Pancreas (tissue), 10 donors: ENCODE measurements around the gene FAM120A. TPM values are rescaled to one million over a fixed set of nuclear protein-coding genes. Genes with fewer than 3 reads are reported as not detected.

ENCODE experiments used
- ATAC-seq, 4 donors: fragments of 200-7000 bp; cut with Tn5 transposase; one replicate each; pipeline versions ENCODE4 v1.8.0 to v1.9.1; 2020; ENCODE audit warnings: mild to moderate bottlenecking in 4 of 4, moderate library complexity in 4 of 4
- DNase-seq, 6 donors: peaks; one replicate each; pipeline ENCODE4 v3.0.0-alpha.2; 2020
- FAIRE-seq: peaks from 2 replicates; lab custom pipeline; 2012; peaks lifted over from hg19 to GRCh38; lab: Jason Lieb, UNC
- H3K27ac ChIP-seq, 4 donors: fragments of 200-600 bp; sonication (generic); 1 replicate in 3 of 4; 2 replicates in 1 of 4; pipeline versions ENCODE4 v1.5.0 to v1.8.0; 2020
- H3K27me3 ChIP-seq, 4 donors: fragments of 200-600 bp; one replicate each; pipeline ENCODE4 v1.8.0; 2021
- H3K36me3 ChIP-seq, 3 donors: fragments of 200-600 bp; sonication (generic) in 1 of 3; one replicate each; pipeline versions ENCODE4 v1.5.0 to v1.8.0; 2020 to 2021
- H3K4me1 ChIP-seq, 3 donors: fragments of 200-600 bp; one replicate each; pipeline ENCODE4 v1.8.0; 2021
- H3K4me3 ChIP-seq, 4 donors: fragments of 200-600 bp; sonication (generic) in 2 of 4; one replicate each; pipeline versions ENCODE4 v1.5.0 to v1.8.0; 2020 to 2021
- H3K9me3 ChIP-seq, 4 donors: fragments of 200-600 bp; one replicate each; pipeline ENCODE4 v1.8.0; 2021
- WGBS, 2 donors: extraction: QIAGEN DNeasy Blood & Tissue Kit; methylation state at CpG; one replicate each; pipeline ENCODE4 v1.1.7; 2013; 5-methylcytosine and 5-hydroxymethylcytosine counted together
- intact Hi-C, 3 donors: fragments of 100-400 bp; cut with DNase I; formaldehyde crosslinking; loops; one replicate each; pipeline versions ENCODE4 v1.11.1 to v1.14.2; 2022
- polyA plus RNA-seq, 2 donors: library from polyadenylated mRNA; stranded (reverse); fragments of 200-250 nt; gene quantifications; one replicate each; pipeline ENCODE4 v1.2.3, GENCODE V29; 2013
- total RNA-seq, 6 donors: library from RNA; stranded (reverse); fragmentation: NEBNext Ultra II Directional in 4 of 6; extraction: Animal tissue kit (Norgen Biotek cat#: 25700) in 4 of 6; gene quantifications; one replicate each; pipeline versions ENCODE4 v1.2.1 to v1.2.4, GENCODE V29; 2021 to 2023
- TF ChIP-seq, protein P1 (sequence below), 4 donors: fragments of 200-600 bp; sonication (generic) in 3 of 4; IDR thresholded peaks; one replicate each; pipeline versions ENCODE4 v1.5.0 to v1.8.0; 2021; ENCODE audit warnings: antibody characterized with exemption in 4 of 4
- donor health status: healthy with polysubstance abuse.
- donor health status: DM: no; HTN: no; CAD: no; lungs with moderate emphysema.
- donor health status: DM: no; HTN: no; CAD: no.
- donor health status: control.
- donor health status: control.
- donor health status: Bipolar disorder and iron deficiency.
- donor health status: DM: yes; HTN: yes; CAD: no.
- donor health status: DM: no; HTN: no; CAD: no.
- donor health status: DM: no; HTN: no; CAD: no.
- donor health status: DM: yes; HTN: yes; CAD: no.

FAM120A gene
- total and polyA plus RNA-seq, 8 donors = 24.2 to 66.4 (median 54.0) TPM

DNA sequence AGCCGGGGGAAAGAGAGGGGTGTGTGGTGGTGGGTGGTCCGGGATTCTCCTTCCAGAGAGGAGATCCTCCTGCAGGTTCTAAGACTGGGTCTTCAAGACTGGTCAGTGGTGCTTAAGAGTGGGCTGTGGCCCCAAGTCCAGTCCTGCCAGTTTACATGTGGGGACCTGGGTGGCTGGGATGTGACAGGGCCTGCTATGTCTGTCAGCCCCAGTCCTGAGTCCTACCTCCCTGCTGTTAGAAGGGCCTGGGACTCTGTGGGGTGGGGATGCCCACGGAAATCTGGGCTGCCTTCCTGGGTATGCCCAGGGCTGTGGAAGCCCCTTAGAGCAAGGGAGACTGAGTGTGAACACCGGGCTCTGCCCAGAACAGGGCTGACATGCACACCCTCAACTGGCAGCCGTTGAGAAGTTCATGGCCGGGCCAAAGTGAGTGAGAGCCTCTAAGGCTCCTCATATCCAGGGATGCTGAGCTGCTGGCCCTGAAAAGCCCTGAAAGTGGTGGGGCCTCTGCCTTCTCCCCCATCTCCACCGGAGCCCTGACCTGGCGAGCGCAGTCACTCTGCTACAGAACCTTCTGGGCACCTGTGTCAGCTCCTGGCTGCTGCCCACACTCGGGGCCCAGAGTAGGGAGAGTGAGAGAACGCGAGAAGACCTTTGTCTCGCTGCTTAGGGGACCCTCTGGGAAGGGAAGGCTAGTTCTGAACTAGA, 126.6 kb downstream of the FAM120A start:
- peak overlapping the region in 3 of 4 donors; percentile 77 to 85 (median 77) for H3K4me3 ChIP-seq
- H3K27me3 ChIP-seq = no peaks in the 10 kb centered on the region
- WGBS, 2 donors = 16 to 24% methylated on average over 13 of the region's 13 CpGs
- no peaks in the 10 kb centered on the region for H3K36me3 ChIP-seq
- TF ChIP-seq, protein P1, sequence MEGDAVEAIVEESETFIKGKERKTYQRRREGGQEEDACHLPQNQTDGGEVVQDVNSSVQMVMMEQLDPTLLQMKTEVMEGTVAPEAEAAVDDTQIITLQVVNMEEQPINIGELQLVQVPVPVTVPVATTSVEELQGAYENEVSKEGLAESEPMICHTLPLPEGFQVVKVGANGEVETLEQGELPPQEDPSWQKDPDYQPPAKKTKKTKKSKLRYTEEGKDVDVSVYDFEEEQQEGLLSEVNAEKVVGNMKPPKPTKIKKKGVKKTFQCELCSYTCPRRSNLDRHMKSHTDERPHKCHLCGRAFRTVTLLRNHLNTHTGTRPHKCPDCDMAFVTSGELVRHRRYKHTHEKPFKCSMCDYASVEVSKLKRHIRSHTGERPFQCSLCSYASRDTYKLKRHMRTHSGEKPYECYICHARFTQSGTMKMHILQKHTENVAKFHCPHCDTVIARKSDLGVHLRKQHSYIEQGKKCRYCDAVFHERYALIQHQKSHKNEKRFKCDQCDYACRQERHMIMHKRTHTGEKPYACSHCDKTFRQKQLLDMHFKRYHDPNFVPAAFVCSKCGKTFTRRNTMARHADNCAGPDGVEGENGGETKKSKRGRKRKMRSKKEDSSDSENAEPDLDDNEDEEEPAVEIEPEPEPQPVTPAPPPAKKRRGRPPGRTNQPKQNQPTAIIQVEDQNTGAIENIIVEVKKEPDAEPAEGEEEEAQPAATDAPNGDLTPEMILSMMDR (IDR thresholded peaks at IDR 0.05) = no peak
- H3K4me1 ChIP-seq = peaks cover 37 to 50% (median 40%) of the 10 kb centered on the region in 3 donors
- H3K27ac ChIP-seq = peak overlapping the region; percentile 78 to 83 (median 80)
- intact Hi-C loops = no loop called here
- peak in 2 of 4 donors; percentile 2 for ATAC-seq
- no peak for FAIRE-seq
- DNase-seq = peak in 1 of 6 donors; percentile 23
- no peaks in the 10 kb centered on the region for H3K9me3 ChIP-seq

DNA sequence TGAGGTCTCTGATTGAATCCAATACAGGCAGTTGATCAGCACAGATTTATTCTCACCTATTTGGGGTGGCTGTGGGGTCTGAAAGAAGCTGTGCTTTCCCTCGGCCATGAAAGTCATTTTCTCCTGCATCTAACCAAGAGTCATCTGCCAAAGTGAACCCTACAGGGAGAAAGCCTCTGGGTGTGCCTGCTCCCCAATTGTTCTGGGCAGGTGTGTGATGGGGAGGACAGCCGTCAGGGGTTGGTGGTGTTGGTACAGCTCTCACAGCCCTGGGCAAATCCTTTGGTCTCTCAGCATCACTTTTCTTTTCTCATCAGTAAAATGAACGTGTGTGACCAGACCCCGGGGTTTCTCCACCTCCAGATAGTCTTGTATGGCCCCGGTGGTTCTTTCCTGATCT, 127.4 kb downstream of the FAM120A start:
- intact Hi-C loops = no loop called here
- TF ChIP-seq, protein P1 (IDR thresholded peaks at IDR 0.05) = no peak
- WGBS, 2 donors = 75 to 82% methylated on average over 5 of the region's 5 CpGs
- Histone ChIP-seq H3K27ac (peak overlapping the region in 1 of 4 donors; percentile 78), H3K9me3 (no peaks in the 10 kb centered on the region), H3K27me3 (no peaks in the 10 kb centered on the region), H3K4me1 (peaks cover 39 to 50% (median 44%) of the 10 kb centered on the region in 3 donors), H3K4me3 (peak overlapping the region in 1 of 4 donors; percentile 85), H3K36me3 (no peaks in the 10 kb centered on the region)
- FAIRE-seq (no peak), DNase-seq (peak in 1 of 6 donors; percentile 8), ATAC-seq (no peak)

DNA sequence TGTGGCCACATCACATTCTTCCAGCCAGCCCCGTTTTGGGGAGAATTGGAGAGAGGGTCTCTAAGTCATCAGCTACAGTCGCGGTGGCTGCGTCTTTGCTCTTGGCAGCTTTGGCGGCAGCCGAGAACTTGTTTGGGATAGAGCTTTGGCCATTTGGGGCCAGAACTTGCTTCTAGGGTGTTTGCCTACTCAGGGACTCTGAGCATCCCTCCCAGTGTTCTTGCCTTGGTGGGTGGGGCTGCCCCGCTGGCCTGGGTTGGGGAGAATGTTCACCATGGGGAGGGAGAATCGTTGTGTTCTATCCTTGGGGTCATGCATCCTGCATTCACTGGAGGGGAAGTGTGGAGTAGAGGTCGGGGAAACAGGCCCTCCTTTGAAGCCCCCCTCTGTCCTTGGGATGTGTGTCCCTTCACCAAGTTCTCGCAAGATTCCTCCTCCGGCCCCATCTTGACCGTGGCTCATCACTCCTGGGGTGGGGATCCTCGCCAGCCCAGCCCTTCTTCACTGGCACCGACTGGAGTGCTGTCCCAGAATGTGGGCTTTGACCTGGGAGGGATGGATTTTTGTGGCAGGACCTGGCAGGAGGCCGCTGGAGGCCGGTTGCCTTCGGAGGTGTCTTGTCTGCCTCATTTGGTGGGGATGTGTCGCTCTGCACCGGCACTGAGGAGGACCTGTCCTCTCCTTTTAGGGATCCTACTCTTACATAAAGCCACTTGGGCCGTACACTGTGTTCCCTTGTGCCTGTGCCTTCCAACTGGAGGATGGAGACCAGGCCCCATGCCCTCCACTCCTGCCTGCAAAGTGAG, 128.4 kb downstream of the FAM120A start:
- peak overlapping the region in 1 of 4 donors; percentile 82 for H3K27ac ChIP-seq
- peak in 1 of 6 donors; percentile 7 for DNase-seq
- TF ChIP-seq, protein P1 (IDR thresholded peaks at IDR 0.05) = no peak
- ATAC-seq = no peak
- FAIRE-seq = no peak
- H3K4me3 ChIP-seq = no peak overlapping the region
- no peaks in the 10 kb centered on the region for H3K9me3 ChIP-seq
- peaks cover 39 to 50% (median 44%) of the 10 kb centered on the region in 3 donors for H3K4me1 ChIP-seq
- intact Hi-C loops = no loop called here
- H3K36me3 ChIP-seq = no peaks in the 10 kb centered on the region
- WGBS, 2 donors = 76 to 81% methylated on average over 20 of the region's 20 CpGs
- H3K27me3 ChIP-seq = no peaks in the 10 kb centered on the region

DNA sequence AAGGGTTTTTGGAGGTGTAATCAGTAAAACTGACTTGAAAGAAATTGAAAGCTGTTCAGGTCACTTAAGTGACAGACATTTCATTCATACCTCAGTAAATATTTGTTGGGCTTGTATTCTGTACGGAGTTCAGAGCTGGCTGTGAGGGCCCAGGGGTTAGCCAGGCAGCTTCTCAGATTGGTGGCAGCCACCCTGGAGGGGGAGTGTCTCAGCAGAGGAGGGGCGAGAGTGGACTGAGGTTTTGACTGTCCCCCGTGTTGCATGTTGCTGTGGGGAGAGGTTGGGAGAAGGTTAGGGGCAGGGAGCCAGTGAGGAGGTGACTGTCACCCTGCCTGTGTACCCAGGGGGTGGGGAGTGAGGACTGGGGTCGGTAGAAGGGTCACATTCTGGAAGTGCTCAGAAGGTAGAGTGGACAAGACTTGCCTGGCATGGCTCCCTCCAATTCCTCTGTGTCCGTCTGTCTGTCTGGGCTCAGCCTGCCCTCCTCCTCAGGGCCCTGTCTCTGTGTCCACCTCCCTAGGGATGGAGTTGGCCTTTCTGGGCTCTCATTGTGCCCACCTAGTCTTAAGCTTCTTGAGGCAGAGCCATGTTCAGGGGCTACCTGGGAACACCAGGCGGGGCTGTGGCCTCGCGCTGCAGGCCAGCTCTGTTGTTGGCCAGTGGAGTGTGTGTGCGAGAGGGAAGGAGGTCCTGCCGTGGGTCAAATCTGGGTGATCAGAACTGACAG, 129.3 kb downstream of the FAM120A start:
- peaks cover 39 to 44% (median 44%) of the 10 kb centered on the region in 3 donors for H3K4me1 ChIP-seq
- DNase-seq (no peak), FAIRE-seq (no peak), ATAC-seq (peak in 1 of 4 donors; percentile 8)
- no peaks in the 10 kb centered on the region for H3K27me3 ChIP-seq
- no peaks in the 10 kb centered on the region for H3K36me3 ChIP-seq
- H3K4me3 ChIP-seq = no peak overlapping the region
- no peaks in the 10 kb centered on the region for H3K9me3 ChIP-seq
- intact Hi-C loops = no loop called here
- TF ChIP-seq, protein P1 (IDR thresholded peaks at IDR 0.05) = no peak
- WGBS, 2 donors = 36 to 44% methylated on average over 10 of the region's 10 CpGs
- H3K27ac ChIP-seq = peak overlapping the region; percentile 61 to 87 (median 80)
